ENCODE measurements around the gene TRMT61B. TPM values are rescaled to one million over a fixed set of nuclear protein-coding genes. Genes with fewer than 3 reads are reported as not detected.
A peak's percentile ranks its signal among the peaks of the same experiment; 100 is the strongest.

Gene TRMT61B
- total and polyA plus RNA-seq, 2 experiments from 2014 or later: 34.7 to 52.7 TPM

- H3K79me2 ChIP-seq (replicated peaks; ENCODE audit: insufficient read depth): peaks cover 85% of the 10 kb centered on the region
- H3K9me2 ChIP-seq (ENCODE audit: insufficient read depth): no peaks in the 10 kb centered on the region
- Mint-ChIP-seq H3K4me1 (peaks cover 33% of the 10 kb centered on the region), H3K27me3 (ENCODE audit: insufficient read depth, low read depth, poor library complexity) (peaks cover 1% of the 10 kb centered on the region), H3K27ac (no peak overlapping the region), H3K36me3 (ENCODE audit: low read depth) (peaks cover 25% of the 10 kb centered on the region), H3K4me3 (peak overlapping the region; percentile 98), H3K9me3 (peaks cover 4% of the 10 kb centered on the region; the same call in 1 of the 3 replicates)
- TF ChIP-seq EZH2 (IDR thresholded peaks at IDR 0.05; ENCODE audit: low read depth, unreplicated experiment): no peak
- TF ChIP-seq ETS1 (IDR thresholded peaks at IDR 0.05): no peak
- no peak for TF ChIP-seq CREB1 (CRISPR knock-in tag; IDR thresholded peaks at IDR 0.05; ENCODE audit: low read depth)
- no peak for TF ChIP-seq NANOG (IDR thresholded peaks at IDR 0.05; ENCODE audit: borderline replicate concordance)
- TF ChIP-seq EZH2phosphoT487 (IDR thresholded peaks at IDR 0.05; ENCODE audit: unreplicated experiment): no peak
- TF ChIP-seq POLR2AphosphoS5 (IDR thresholded peaks at IDR 0.05; ENCODE audit: low read depth): no peak
- TF ChIP-seq JUNB (IDR thresholded peaks at IDR 0.05; ENCODE audit: unreplicated experiment): no peak
- no peak for TF ChIP-seq REST (IDR thresholded peaks at IDR 0.05; ENCODE audit: unreplicated experiment)
- TF ChIP-seq STAT1 (IDR thresholded peaks at IDR 0.05; ENCODE audit: unreplicated experiment): no peak
- TF ChIP-seq CTCF (conservative IDR thresholded peaks at IDR 0.05; ENCODE audit: low read depth in 2 of 2): no peak
- H3K27ac ChIP-seq (ENCODE audit: low read depth): no peak overlapping the region
- DNase-seq (ENCODE audit: low spot score) (no peak), ATAC-seq (no peak)
- peaks cover 12% of the 10 kb centered on the region; the same call in 1 of the 2 replicates for H3K36me3 ChIP-seq (ENCODE audit: insufficient read depth)
- peak overlapping the region; percentile 97 for H3K4me2 ChIP-seq
- no peak overlapping the region for H2AFZ ChIP-seq
- H4K20me1 ChIP-seq (replicated peaks; ENCODE audit: insufficient read depth): peaks cover 77% of the 10 kb centered on the region
- peak overlapping the region; percentile 95 for H3K4me3 ChIP-seq
- H3K27me3 ChIP-seq (ENCODE audit: insufficient read depth): no peaks in the 10 kb centered on the region
- no peaks in the 10 kb centered on the region for H3F3A ChIP-seq (replicated peaks; ENCODE audit: low read depth)
- peaks cover 32% of the 10 kb centered on the region for H3K4me1 ChIP-seq (ENCODE audit: insufficient read depth)
These were observed 27.9 kb upstream of the TRMT61B start for GRCh38 chr2:28898048-28898447.
